GM19043 (cell line): ENCODE measurements around the gene ATP8B3.

Experiments used
- ATAC-seq: cut with Tn5 transposase; IDR thresholded peaks from one replicate; pipeline ENCODE4 v1.9.1; 2021; ENCODE audit warnings: low read depth; ENCODE audit not compliant: unreplicated experiment

Gene ATP8B3

DNA sequence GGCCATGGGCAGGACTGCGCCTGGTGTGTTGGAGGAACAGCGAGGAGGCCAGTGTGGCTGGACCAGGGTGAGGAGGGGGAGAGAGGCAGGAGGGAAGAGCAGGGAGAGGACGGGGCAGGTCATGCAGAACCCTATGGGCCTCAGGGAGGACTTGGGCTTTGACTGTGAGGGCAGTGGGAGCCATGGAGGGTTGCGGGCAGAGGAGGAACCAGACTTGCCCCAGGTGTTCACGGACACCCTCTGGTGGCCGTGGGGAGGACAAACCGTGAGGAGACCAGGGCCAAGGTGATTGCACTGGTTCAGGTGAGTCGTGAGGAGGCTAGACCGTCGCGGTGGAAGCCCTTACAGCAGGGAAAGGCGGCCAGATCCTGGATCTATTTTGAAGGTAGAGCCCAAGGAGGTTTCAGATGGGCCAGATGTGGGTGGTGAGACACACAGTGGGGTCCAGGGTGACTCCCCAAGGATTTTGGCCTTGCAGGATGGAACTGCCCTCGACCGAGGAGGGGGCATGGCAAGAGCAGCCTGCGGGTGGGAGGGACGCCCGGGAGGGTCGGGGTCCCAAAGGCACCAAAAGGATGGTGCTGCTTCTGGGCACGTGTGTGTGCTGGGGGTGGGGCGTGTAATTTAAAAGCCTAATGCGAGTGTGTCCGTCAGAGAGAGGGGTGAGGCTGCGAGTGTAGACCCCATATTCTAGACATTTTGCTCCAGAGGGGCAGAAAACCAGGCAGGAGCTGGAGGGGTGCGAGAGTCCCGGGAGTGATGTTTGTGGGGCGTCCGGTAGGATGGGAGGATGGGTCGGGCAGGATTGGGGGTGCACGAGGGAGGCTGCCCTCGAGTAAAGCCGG is 39.0 kb upstream of the ATP8B3 start:
- ATAC-seq = no peak

DNA sequence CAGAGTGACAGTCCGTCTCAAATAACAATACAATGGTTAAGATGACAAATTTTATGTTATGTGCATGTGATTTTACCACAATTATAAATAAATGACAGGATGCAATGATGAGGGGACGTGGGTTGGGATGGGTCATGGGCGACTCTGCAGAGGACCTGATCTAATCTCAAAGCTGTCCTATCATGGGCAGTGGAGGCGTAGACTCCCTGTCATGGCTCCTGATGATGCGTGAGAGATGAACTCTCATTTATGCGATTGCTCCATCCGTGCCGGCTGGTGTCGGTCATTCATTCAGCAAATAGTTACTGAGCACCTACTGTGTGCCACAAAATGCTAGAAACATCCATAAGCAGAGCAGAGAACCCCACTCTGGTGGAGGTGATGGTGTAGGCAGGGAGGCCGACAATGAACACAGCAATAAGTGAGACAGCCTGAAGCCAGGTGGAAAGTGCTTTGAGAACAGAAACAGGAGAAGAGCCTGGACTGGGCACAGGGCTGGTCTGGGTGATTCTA is 37.9 kb upstream of the ATP8B3 start:
- no peak for ATAC-seq

DNA sequence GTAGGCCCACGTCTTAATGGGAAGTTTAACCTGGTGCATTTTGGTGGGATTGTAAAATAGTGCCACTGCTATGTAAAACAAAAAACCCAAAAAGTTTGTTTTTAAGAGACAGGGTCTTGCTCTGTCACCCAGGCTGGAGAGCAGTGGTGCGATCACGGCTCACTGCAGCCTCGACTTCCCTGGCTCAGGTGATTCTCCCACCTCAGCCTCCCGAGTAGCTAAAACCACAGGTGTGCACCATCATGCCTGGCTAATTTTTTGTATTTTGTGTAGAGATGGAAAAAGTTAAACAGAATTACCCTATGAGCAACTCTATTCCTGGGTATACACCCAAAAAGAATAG is 37.0 kb upstream of the ATP8B3 start:
- no peak for ATAC-seq

DNA sequence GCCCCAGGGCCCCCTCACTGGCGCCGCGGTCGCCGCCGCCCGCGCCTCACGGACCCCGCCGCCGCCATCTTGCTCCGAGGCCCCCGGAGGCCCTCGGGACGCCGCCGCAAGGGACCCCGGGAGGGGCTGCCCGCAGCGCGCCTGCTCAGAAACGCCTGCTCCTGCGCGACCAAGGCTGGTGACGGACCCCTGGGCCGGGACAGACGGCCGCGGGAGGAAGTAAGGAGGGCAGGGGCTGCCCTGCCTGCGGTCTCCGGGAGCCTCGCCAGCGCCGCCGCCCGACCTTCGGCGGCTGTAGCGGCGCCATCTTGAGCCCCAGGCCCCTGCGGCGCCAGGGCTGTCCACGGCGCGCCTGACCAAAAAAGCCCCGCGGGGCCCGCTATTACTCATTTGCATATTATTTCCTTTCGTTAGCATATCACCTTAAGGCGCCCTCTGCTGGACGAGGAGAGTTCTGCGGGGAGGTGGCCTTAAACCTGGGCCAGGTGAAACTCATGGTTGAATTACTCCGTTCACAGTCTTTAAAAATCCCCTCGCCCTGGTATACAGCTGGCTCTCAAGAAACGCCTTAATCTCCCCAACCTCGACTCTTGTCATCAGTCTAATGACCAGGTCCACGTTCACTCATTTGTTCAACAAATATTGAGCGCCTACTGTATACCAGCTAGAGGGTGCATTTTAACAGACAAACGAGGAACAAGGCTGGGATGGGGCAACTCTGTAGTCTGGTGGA is 36.5 kb upstream of the ATP8B3 start, which contains the start of gene REXO1:
TSS of gene REXO1 (minus strand) at position 85 of the 733 bp plus-strand sequence. CDS start 125 bp downstream, outside the sequence.
- ATAC-seq = peak; percentile 50

DNA sequence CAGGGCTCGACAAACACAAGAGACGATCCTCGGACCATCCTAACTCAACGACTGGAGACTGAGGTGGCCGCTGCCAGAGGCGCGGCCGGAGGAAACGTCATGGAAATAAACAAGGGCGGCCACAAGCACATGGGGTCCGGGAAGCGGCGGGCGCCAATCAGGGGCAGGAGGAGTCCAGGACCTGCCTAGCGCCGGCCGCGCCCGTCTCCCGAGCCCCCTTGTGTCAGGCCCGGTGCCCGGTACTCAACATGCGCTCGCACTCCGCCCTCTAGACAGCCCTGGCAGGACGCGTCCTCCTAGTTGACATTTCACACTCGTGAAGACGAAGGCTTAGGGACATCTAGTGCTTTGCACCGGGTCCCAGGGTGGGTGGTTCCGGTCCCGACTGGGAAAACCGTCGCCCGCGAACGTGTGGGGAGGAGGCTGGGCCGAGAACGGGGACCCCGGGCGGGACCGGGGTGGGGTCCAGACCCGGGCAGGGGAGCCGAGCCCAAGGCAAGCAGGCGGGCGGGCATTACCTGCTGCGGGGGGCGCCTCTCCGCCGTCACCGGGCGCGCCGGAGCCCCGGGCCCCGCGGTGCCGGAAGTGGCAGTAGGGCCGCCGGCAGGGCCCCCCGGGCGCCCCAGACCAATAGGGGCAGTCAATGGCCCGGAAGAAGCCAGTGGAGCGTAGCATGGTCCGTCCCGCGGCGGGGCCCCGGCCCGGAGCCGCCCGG is 35.8 kb upstream of the ATP8B3 start:
- ATAC-seq = peak; percentile 28

DNA sequence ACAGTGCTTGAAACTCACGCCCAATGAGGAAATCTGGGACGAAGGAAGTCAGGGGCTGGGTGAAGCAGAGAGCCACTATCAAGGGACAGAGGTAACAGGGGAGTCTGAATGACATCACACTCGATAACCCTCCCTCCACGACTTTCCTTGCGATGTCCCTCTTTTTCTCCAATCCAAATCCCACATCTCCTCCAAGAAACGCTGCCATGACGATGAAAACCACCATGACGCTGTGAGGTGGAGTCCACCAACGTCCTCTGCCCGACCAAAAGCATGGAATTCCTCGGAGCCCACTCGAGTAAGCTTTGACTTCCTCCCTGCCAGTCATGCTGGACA is 35.2 kb upstream of the ATP8B3 start:
- no peak for ATAC-seq

DNA sequence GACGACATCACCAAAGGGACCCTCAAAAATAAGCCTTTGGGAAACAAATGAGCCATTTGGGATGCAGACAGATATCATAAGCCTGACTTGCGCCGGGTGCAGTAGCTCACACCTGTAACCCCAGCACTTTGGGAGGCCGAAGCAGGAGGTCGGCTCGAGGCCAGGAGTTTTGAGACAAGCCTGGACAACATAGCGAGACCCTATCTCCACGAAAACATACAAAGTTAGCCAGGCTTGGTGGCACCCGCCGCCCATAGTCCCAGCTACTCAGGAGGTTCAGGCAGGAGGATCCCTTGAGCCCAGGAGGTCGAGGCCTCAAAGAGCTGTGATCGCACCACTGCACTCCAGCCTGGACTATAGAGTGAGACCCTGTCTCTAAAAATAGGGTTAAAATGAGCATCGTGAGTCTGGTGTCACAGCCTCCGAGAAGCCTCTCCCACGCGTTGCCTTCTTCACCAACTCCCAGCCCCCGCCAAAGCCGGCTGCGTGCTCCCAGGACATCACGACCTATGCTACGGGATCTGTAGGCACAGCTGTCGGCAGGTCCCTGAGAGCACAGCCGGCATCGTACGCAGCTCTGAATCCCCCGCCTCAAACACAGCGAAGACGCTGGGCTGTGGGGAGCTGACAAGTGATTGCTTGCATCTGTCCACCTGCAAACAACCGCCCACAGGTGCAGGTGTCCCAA is 34.6 kb upstream of the ATP8B3 start:
- ATAC-seq = no peak

DNA sequence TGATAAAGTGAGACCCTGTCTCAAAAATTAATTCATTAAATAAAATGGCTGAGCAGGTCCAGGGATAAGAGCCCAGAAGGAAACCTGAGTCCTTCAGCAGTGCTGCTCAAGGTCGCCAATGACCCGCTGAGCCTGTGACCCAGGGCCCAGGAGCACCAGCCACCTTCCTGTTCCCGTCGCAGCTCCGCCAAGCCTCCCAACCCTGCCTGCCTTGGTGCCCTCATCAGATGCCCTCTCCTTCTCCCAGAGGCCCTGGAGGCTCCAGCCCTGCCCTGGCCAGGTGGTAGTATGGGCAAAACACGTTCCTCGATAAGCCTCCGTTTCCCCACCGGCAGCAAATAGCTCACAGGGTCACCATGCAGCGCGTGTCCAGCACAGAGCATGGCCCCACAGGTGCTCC is 33.6 kb upstream of the ATP8B3 start:
- no peak for ATAC-seq

DNA sequence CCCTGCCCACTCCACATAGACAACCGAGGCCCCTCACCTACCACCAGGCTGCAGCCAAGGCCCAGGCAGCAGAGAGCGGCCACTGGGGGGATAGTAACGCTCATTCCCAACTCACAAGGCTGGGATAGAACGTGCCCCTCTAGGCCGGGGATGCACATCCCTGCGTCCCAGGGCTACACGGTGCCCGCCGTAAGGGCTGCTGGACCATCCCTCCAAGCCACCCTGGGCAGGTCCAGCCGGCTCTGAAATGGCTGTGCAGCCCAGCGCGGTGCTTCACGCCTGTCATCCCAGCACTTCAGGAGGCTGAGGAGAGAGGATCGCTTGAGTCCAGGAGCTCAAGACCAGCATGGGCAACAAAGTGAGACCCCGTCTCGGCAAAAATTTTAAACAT is 33.0 kb upstream of the ATP8B3 start:
- no peak for ATAC-seq

DNA sequence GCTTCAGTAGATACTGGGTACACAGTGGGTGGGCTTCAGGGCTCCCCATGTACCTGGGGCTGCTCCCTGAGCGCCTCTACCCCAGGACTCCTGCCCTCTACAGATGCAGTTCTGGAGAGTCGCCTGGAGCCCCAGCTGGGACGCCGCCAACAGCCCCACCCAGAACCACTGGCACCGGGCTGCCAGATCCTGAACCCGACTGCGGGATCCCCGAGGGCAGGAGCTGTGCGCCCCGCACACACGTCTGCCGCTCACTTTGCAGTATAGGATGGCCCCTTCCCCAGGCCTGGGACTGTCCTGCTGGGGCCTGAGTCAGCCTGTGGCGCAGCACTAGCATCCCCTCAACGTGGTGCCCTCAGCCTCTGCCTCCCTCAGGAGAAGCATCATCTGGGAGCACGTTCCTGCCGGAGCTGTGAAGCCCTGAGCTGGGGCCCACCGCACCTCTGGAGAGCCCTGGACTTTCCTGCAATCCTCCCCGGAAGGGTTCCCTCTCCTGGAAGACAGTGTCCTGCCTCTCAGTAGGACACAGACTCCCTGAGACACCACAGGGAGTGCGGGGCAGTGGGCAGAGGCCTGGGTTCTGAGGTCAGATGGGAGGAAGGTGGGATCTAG is 32.5 kb upstream of the ATP8B3 start:
- no peak for ATAC-seq

DNA sequence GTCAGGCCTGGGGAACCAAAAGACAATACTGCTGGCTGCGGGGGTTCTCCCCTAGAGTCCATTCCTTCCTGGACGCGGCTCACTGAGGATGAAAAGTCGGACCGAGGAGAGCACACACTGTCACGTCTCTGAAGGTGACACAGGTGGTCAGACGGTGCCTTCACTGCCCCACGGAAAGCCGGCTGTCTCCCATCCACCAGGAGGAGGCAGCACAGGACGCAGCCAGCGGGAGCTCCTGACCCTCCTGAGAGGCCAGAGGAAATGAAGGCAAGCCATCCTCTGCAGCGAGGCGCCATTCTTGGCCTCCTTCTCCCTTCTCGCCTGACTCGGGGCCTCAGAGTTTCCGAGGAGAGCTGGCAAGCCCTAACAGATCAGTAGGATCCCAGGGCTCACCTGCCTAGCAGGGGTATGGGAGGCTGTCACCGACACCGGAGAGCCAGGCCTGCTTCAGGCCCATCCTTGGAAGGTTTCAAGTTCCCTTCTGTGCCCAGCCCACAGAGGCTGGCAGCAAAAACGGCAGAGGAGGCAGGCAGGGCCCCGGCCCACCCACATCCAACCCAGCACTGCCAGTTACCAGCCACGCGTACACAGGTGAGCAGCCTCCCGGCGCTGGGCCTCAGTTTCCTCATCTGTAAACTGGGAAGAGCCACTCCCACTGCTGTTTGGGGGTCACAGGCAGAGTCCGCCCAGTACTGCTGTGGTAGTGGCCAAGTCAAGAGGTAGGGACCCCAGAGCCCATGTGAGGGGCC is 31.7 kb upstream of the ATP8B3 start:
- no peak for ATAC-seq

DNA sequence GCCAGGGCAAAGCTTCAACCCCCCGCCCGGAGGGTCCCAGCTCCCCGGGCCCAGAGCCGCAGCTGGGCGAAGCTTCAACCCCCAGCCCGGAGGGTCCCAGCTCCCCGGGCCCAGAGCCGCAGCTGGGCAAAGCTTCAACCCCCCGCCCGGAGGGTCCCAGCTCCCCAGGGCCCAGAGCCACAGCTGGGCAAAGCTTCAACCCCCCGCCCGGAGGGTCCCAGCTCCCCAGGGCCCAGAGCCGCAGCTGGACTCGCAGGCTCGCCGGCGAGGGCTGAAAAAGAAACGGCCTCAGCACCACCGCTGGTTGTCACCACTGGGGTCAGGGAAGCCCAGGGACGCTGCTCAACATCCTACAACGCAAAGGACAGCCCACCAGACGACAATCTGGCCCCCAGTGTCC is 31.0 kb upstream of the ATP8B3 start:
- no peak for ATAC-seq

DNA sequence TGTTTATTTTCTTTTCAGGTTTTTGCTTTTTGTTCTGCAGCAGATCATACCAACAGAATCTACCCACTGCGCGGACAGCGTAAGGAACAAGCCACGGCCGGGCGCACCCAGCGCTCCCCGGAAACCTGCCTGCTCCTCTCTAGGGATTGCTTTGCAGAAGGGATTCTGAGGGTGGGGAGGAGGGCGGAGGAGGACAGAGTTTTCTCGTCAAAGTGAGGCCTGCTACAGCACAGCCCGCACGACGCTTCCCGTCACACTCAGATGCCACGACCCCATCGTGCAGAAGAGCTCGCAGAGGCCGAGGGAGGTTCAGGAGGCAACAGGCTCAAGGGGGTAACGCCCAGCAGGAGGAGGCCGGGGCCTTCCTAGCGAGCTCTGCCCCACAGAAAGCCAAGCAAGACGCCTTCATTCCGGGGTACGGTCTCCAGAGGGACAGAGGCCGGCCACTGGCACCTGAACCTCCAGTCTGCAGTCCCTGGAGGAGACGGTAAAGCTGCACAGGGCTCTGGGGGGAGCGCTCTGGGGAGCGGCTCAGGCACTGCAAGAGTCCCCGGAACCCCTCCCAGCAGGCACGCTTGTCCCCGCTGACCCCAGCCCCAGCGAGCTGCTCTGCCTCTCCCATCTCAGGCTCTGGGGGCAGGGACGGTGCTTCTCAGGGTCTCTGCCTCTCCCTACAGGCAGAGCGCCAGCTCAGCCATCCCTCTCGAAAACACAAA is 29.3 kb upstream of the ATP8B3 start:
- ATAC-seq = no peak

DNA sequence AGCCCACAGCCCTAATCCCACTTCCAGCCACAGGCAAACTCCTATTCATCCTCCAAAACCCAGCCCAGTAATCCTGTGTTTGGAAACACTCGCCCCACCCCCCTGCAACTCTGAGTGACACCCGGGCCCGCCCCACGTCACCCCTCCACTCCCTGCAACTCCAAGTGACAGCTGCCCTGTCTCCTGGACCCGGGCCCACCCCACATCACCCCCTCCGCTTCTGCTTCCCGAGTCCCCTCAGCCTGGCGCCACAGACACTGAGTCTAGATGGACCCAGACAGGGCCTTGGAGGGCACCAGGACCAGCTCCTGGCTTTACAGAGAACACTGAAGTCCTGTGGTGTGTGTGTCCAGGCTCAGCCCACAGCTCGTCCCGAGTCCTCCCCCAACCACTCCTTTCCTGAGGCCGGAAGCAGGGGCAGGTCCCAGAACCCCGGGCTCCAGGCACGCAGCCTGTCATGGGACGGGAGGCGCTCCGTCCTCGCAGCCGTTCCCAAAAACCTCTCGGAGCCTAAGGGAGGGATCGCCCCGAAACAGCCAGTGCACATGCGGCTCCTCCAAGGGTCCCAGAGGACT is 28.6 kb upstream of the ATP8B3 start:
- no peak for ATAC-seq

DNA sequence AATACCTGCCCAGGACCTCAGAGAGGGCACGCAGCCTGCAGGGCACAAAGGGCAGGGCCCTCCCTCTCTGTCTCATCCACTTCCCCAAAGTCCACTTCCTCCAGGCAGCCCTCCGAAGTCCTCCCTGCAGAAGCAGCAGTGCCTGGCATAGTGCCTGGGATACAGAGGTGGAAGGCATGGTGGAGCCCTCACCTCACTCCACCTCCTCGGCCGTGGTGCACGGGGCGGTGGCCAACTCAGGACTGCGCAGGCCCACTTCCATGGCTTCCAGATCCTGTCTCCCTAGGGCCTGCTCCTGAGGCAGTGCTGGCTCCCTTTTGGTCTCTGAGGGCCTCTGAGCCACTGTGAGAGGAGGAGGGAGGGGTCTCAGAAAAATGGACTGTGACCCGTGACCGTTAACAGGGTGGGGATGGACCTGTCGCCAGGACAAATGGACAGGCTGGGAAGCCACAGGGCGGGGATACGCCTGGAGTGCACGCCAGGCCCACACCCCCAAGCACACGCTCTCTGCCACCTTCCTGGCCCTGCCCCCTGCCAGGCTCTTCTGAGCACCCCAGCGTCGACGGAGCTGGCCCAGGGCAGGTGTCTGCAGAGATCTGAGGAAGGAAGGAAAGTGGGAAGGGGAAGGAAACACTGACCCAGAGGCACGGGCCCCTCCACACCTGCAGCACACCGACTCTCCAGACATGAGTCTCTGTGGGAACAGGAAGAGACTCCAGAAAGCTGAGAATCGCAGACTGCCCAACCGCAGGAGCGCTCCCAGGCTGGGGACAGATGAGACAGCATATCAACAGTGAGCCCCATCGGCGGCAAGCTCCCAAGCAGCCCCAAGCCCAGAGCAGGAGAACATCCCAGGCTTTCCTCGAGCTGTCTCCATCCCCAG is 27.8 kb upstream of the ATP8B3 start:
- no peak for ATAC-seq

DNA sequence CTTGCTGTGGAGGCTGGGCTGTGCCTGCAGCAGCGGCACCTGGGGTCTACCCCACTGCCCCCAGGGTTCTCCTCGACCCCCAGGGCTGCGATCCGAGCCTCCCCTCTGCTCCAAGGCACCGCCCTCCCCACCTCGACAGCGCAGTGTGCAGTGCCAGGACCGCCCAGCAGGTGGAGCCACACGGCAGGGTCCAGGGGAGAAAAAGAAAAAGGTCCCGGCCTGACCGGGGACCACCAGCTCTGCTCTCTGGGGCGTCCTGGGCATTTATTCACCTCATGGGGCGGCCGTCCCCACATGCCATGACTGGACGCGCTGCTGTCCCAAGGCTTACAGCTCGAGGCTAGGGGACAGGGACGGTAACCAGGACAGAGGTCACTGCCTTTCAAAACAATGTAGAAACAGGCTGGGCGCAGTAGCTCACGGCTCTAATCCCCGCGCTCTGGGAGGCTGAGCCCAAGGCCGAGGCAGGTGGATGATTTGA is 25.6 kb upstream of the ATP8B3 start:
- no peak for ATAC-seq

DNA sequence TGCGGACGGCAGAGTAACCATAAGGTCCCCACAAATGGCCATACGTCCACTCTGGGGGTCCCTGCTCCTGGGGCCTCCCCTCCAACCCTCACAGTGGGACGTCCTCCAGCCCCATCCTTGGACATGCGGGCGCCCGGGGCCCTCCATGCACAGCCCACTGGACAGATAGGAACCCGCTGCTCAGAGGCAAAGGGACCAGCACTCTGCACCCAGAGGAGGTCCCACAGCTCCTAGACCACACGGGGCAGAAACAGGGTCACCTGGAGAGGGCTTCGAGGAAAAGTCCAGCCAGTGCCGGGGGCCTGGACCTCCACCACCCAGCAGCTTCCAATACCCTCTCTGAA is 25.1 kb upstream of the ATP8B3 start:
- no peak for ATAC-seq
